ENCODE results near the gene SPAG9.

SPAG9 gene

GRCh38 chr17:50986989-50987660, 133.5 kb downstream of the SPAG9 start:
- DNase-seq: no peak

DNA sequence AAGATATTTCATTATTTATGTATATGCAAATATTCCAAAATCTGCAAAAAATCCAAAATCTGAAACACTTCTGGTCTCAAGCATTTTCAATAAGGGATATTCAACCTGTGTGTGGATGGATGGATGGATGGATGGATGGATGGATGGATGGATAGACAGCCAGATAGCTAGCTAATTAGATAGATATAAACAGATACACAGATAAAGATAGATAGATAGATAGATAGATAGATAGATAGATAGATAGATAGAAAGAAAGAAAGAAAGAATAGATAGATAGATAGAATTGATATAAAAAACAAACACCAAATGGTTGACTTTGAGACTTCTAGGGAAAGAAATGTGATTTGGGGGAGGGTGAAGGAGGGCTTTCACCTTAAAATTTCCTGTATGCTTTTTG, 139.4 kb downstream of the SPAG9 start:
- DNase-seq: no peak

- DNase-seq: no peak
Observed at GRCh38 chr17:50979524-50979927, 141.1 kb downstream of the SPAG9 start.

- DNase-seq: no peak
Observed at GRCh38 chr17:50977487-50978159, 143.0 kb downstream of the SPAG9 start.

GRCh38 chr17:50976951-50977472, 143.7 kb downstream of the SPAG9 start:
- DNase-seq: no peak

GRCh38 chr17:50973557-50974494, 146.8 kb downstream of the SPAG9 start:
- DNase-seq: no peak

- no peak for DNase-seq
Observed at GRCh38 chr17:50972577-50972976, 148.1 kb downstream of the SPAG9 start.

- no peak for DNase-seq
Observed at GRCh38 chr17:50967795-50968194, 152.9 kb downstream of the SPAG9 start.

DNA sequence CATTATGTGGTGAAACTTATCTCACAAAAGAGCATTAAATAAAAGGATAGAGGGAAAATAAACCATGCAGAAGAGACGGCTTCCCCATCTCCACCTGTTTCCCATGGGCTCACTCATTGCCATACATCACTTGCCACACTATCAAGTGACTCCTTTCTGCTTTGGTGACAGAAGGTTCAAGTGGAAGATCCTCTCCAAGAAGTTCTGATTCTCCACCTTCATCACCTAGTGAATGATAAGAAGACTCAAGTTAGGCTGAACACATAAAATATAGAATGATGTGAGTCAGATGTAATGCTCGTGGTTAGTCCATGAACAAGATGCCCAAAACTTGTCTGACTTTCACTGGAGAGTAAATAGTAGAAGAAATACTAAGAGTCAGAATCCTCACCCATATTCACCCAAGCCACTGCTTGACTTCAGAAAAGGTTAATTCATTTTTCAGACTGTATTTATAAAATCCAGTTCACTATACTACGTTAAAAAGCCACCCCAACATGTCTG, 154.5 kb downstream of the SPAG9 start:
- no peak for DNase-seq

DNA sequence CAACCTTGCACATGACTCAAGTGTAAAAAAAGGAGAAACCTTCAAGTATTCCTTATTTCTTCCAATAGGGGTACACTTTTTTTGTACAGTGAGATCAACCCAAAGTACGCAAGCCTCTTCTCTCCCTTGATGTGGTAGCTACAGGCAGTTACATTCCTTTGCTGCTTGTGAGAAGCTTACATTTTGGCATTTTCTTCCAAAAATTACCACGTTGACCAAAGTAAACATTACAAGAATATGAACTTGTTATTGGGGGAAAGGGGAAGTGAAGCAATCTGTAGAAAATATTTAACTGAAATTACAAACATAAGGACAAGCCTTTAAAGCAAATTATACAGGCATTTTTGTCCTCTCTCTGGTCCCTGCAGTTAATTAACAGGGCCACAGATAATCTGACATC, 157.5 kb downstream of the SPAG9 start:
- no peak for DNase-seq

DNA sequence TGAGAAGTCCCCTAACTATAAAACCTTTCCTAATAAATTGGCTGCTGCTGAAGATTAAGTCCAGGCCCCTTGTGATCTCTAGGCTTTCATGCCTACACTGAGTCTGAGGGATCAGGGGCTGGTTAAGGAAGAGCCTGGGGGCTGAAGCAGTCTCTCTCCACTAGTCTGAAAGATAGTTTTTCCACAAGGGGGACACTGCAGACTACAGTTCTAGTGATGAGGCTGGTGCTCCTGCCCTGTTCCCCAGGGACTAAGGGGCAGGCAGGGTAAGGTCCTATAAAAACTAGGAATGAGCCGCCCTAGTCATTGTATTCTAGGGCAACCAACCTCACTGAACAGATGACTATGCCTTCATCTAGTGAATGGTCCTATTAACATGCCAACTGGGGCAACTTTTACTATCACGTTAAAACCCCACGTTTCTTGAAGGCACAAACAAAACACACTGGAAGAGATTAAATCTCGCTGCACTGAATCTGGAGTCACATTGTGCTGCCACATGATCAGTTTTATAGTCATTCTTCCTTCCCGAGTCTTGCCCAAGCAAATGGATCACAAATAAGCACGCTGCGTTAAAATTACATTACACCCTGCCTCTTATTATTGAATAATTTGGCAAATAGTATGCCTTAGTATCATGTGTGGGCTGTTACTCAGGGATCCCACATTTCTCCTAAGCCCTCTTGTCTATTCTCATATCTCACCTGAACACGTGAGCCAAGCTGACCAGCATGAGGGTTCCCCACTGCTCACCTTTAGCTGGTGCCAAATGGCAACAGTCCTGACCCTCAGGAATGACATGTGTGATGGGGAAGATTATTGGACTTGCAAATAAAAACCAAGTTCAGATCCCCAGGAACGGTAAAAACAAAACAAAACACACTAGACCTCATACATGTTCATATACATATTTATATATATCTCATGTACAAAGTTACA, 159.1 kb downstream of the SPAG9 start:
- DNase-seq: no peak

DNA sequence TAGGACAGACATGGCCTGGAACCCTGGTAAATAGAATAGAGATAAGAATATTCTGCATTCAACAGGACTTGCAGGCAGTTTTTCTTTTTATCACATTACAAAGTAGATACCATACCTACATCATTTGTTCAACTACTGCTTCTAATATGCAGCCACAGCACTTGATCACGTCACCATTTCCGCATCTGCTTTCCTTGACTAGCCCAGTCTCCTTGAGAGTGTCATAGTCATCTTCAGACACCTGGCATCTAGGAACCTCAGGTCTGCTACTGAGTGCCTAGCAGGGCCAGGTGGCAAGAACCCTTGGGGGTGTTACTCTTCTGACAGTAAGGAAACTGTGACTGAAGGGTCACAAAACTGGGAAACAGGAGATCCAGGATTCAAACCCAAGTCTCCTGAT, 161.3 kb downstream of the SPAG9 start:
- DNase-seq: no peak

GRCh38 chr17:50957600-50958575, 162.8 kb downstream of the SPAG9 start:
- DNase-seq: no peak

GRCh38 chr17:50956750-50957523, 163.7 kb downstream of the SPAG9 start:
- DNase-seq: peak; percentile 28

GRCh38 chr17:50956409-50956749, 164.3 kb downstream of the SPAG9 start:
- no peak for DNase-seq

- DNase-seq: no peak
Observed at GRCh38 chr17:50955667-50956120, 165.0 kb downstream of the SPAG9 start.

DNA sequence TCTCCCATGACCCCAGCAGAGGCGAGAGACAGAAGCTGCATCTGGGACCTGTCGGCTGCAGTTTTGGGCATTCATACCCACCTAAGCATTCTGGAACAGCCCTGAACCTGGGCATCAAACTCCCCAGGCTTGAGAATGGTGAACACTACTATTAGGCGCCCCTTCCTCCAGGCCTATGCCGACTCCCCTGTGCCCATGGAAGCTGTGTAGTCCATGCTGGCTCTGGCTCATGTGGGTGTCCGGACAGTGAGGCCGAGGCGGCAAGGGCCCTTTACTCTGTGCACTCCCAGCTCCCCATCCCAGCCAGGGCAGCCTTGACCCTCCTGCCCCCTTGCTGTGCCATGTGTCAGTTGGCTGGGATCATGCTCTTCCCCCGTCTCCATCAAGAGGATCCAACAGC, 165.5 kb downstream of the SPAG9 start:
- no peak for DNase-seq

DNA sequence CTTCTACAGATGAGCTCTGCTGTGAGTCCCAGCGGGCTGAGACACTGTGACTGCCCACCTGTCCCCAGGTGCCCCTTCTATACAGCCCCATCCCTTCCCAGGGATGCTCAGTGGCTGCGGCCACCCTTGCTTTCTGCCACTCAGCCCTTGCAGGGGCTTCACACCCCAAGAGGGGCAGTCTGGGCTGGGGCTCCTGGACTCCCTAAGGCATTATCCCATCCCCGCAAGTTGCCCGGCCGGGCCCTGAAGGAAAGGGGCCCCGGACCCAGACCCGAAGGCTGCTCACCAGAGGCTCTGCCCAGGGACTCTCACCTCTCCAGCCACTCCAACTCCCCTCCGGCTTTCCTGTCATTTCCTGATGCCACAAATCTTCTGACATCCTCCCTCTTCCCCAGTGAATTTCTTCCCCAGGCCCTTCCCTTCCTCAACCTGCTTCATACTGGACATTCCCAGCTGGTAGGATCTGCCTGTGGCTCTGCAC, 166.0 kb downstream of the SPAG9 start:
- DNase-seq: no peak

GRCh38 chr17:50953831-50954601, 166.7 kb downstream of the SPAG9 start:
- no peak for DNase-seq
